Measurements from ENCODE around the gene SCP2.

DNA sequence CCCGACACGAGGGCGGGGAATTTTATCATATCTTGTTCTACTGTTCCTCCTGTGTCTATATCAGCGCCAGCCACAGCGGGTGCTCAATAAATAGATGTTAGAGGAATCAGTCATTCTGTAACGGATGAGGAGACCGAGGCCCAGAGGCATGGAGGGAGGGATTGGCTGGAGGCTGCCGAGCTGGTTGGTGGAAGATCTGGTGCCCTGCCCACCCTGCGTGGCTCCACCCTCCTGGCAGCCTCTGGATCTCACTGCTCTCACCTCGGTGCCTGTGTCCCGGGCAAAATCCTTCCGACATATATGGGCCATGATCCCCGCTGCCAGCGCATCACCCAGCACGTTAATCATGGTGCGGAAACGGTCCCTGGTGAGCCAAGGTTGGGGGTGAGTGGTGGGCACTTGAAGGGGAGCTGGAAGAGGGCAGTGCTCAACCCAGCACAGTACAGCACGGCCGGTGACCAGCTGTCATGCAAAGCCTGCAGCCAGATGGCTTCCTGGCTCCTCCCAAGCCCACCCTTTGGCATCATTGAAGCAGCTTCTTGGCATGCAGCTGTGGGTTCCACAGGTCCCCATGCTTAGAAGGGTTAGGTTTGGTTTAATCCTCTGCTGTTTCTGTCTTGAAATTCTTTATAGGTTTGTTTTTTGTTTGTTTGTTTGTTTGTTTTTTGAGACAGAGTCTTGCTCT, 161.7 kb downstream of the SCP2 start:
- no peak for TF ChIP-seq ZFP30 (CRISPR knock-in tag; IDR thresholded peaks at IDR 0.05)
- no peak for TF ChIP-seq ZFP3 (CRISPR knock-in tag; IDR thresholded peaks at IDR 0.05)
- no peak for TF ChIP-seq RARB (CRISPR knock-in tag; IDR thresholded peaks at IDR 0.05)
- TF ChIP-seq CSDC2 (CRISPR knock-in tag; IDR thresholded peaks at IDR 0.05), result no peak
- no peak for TF ChIP-seq GLIS3 (CRISPR knock-in tag; IDR thresholded peaks at IDR 0.05)
- TF ChIP-seq ZNF70 (CRISPR knock-in tag; IDR thresholded peaks at IDR 0.05), result no peak
- TF ChIP-seq ZNF8 (CRISPR knock-in tag; IDR thresholded peaks at IDR 0.05), result no peak
- TF ChIP-seq, protein P1, sequence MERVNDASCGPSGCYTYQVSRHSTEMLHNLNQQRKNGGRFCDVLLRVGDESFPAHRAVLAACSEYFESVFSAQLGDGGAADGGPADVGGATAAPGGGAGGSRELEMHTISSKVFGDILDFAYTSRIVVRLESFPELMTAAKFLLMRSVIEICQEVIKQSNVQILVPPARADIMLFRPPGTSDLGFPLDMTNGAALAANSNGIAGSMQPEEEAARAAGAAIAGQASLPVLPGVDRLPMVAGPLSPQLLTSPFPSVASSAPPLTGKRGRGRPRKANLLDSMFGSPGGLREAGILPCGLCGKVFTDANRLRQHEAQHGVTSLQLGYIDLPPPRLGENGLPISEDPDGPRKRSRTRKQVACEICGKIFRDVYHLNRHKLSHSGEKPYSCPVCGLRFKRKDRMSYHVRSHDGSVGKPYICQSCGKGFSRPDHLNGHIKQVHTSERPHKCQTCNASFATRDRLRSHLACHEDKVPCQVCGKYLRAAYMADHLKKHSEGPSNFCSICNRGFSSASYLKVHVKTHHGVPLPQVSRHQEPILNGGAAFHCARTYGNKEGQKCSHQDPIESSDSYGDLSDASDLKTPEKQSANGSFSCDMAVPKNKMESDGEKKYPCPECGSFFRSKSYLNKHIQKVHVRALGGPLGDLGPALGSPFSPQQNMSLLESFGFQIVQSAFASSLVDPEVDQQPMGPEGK (CRISPR knock-in tag; IDR thresholded peaks at IDR 0.05; ENCODE audit: borderline replicate concordance), result no peak
- TF ChIP-seq ARNTL (CRISPR knock-in tag; IDR thresholded peaks at IDR 0.05; ENCODE audit: borderline replicate concordance, low read depth), result no peak
- TF ChIP-seq ISL1 (CRISPR knock-in tag; IDR thresholded peaks at IDR 0.05), result no peak
- no peak for TF ChIP-seq ZNF565 (CRISPR knock-in tag; conservative IDR thresholded peaks at IDR 0.05; ENCODE audit: low read depth)
- TF ChIP-seq, protein P2, sequence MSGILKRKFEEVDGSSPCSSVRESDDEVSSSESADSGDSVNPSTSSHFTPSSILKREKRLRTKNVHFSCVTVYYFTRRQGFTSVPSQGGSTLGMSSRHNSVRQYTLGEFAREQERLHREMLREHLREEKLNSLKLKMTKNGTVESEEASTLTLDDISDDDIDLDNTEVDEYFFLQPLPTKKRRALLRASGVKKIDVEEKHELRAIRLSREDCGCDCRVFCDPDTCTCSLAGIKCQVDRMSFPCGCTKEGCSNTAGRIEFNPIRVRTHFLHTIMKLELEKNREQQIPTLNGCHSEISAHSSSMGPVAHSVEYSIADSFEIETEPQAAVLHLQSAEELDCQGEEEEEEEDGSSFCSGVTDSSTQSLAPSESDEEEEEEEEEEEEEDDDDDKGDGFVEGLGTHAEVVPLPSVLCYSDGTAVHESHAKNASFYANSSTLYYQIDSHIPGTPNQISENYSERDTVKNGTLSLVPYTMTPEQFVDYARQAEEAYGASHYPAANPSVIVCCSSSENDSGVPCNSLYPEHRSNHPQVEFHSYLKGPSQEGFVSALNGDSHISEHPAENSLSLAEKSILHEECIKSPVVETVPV (CRISPR knock-in tag; IDR thresholded peaks at IDR 0.05), result no peak
- no peak for TF ChIP-seq OSR1 (CRISPR knock-in tag; IDR thresholded peaks at IDR 0.05)

Measured in SK-N-SH treated with all-trans-retinoic acid at 6 μM for 48 hours (cell line).